ENCODE measurements around the gene NRP1.
"Not testable (repeated sequence)": the region's sequence is repeated elsewhere in the genome, so short reads cannot be mapped to it uniquely, and the experiment has no call there.

NRP1 gene

GRCh38 chr10:33334153-33334804 lies at the start of gene NRP1:
Gene NRP1 (minus strand): TSS chr10:33334667. CDS start chr10:33334382, 285 bp downstream.
- peak; percentile 7 for DNase-seq (ENCODE audit: low spot score)

- DNase-seq (ENCODE audit: low spot score), result not testable (repeated sequence)
Measured at GRCh38 chr10:33384201-33384600, 49.7 kb upstream of the NRP1 start.

GRCh38 chr10:33382921-33383713 lies 48.6 kb upstream of the NRP1 start:
- DNase-seq (ENCODE audit: low spot score), result no peak

- DNase-seq (ENCODE audit: low spot score), result no peak
Measured at GRCh38 chr10:33382216-33382600, 47.7 kb upstream of the NRP1 start.

- DNase-seq (ENCODE audit: low spot score), result no peak
Measured at GRCh38 chr10:33381451-33382215, 47.2 kb upstream of the NRP1 start.

GRCh38 chr10:33377658-33378025 lies 43.2 kb upstream of the NRP1 start:
- no peak for DNase-seq (ENCODE audit: low spot score)

GRCh38 chr10:33376976-33377657 lies 42.6 kb upstream of the NRP1 start:
- no peak for DNase-seq (ENCODE audit: low spot score)

GRCh38 chr10:33376476-33376875 lies 42.0 kb upstream of the NRP1 start:
- no peak for DNase-seq (ENCODE audit: low spot score)

GRCh38 chr10:33373263-33373662 lies 38.8 kb upstream of the NRP1 start:
- DNase-seq (ENCODE audit: low spot score), result no peak

- no peak for DNase-seq (ENCODE audit: low spot score)
Measured at GRCh38 chr10:33371234-33371633, 36.8 kb upstream of the NRP1 start.

- DNase-seq (ENCODE audit: low spot score), result no peak
Measured at GRCh38 chr10:33370434-33370930, 36.0 kb upstream of the NRP1 start.

GRCh38 chr10:33368086-33368485 lies 33.6 kb upstream of the NRP1 start:
- DNase-seq (ENCODE audit: low spot score), result no peak

- DNase-seq (ENCODE audit: low spot score), result no peak
Measured at GRCh38 chr10:33365871-33366411, 31.5 kb upstream of the NRP1 start.

- DNase-seq (ENCODE audit: low spot score), result no peak
Measured at GRCh38 chr10:33365301-33365700, 30.8 kb upstream of the NRP1 start.

GRCh38 chr10:33363106-33363505 lies 28.6 kb upstream of the NRP1 start:
- no peak for DNase-seq (ENCODE audit: low spot score)

GRCh38 chr10:33358016-33358415 lies 23.5 kb upstream of the NRP1 start:
- no peak for DNase-seq (ENCODE audit: low spot score)

- no peak for DNase-seq (ENCODE audit: low spot score)
Measured at GRCh38 chr10:33355274-33355673, 20.8 kb upstream of the NRP1 start.

- DNase-seq (ENCODE audit: low spot score), result no peak
Measured at GRCh38 chr10:33353853-33354252, 19.4 kb upstream of the NRP1 start.

- DNase-seq (ENCODE audit: low spot score), result no peak
Measured at GRCh38 chr10:33353334-33353733, 18.9 kb upstream of the NRP1 start.

GRCh38 chr10:33352615-33353014 lies 18.1 kb upstream of the NRP1 start:
- no peak for DNase-seq (ENCODE audit: low spot score)

- no peak for DNase-seq (ENCODE audit: low spot score)
Measured at GRCh38 chr10:33352175-33352574, 17.7 kb upstream of the NRP1 start.

GRCh38 chr10:33350041-33350440 lies 15.6 kb upstream of the NRP1 start:
- no peak for DNase-seq (ENCODE audit: low spot score)

All from germinal center (tissue), 1 donor.